NCI-H446 (cell line): ENCODE results near the gene PRXL2B.
"Not testable (repeated sequence)": the region's sequence is repeated elsewhere in the genome, so short reads cannot be mapped to it uniquely, and the experiment has no call there.

Experiments
- DNase-seq, 2 experiments: peaks; one replicate each; lab custom pipeline; 2025; lab: John Stamatoyannopoulos, UW

Gene PRXL2B

GRCh38 chr1:2564006-2564814, 22.4 kb upstream of the PRXL2B start:
- no peak for DNase-seq

DNA sequence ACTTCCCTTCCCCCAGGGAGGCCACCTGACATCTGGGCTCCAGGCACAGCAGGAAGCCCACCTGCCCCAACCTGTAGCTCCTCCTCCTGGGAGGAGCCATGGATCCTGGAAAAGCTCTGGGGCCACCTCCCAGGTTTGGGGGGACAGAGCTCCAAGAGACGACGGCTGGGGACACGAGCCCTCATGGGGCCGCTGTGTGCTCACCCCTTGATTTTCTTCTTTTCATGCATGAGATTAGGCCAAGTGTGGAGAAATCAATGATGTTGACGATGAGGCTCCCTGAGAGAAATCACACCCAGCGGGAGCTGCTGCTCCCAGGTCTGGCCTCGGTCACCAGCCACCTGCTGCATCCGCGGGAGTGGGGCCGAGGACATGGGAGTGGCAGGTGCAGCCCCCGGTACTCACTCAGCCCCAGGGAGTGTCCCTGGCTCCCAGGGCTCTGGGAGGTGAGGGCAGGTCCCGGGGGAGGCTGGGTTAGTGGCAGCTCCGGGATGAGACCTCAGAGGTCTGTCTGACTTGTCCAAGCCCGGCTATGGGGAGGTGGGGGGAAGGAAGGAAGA, 21.7 kb upstream of the PRXL2B start:
- no peak for DNase-seq

GRCh38 chr1:2566101-2567045, 20.2 kb upstream of the PRXL2B start:
- DNase-seq = no peak

GRCh38 chr1:2567083-2567679, 19.4 kb upstream of the PRXL2B start:
- DNase-seq = no peak

- DNase-seq = not testable (repeated sequence)
These were observed 18.3 kb upstream of the PRXL2B start for GRCh38 chr1:2568187-2568816.

DNA sequence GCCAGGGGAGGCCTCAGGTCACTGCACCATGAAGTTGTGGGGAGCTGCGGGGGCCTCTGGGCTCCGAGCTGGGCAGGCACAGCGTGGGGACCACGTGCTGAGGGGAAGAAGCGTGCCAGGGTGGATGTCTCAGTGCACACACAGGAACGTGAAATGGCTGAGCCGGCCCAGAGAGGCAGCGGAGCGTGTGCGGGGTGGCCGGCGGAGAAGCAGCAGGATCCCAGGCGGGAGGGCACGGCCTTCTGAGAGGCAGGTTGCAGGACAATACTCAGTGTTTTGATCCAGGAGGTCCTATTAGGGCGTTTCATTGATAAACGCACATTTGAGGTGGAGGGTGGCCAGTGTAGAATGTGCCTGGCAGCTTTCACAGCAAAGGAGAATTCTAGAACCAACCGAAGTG, 17.5 kb upstream of the PRXL2B start:
- no peak for DNase-seq

DNA sequence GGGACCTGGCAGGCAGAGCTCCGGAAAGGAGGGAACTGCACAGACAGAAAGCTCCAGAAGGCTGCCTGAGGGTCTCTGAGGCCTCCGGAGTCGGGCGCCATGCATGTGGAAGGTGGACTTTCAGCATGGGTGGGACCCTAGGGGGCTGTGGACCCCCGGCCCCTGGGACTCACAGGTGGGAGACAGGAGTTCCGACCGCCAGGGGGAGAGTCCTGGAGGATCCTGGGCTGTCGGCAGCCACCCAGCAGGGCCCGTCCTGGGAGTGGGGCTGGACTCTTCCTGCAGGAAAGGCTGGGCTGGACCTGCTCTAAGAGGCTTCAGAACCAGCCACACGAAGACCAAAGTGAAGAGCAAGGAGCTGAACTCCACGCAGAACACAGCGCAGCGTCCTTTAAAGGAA, 16.9 kb upstream of the PRXL2B start:
- DNase-seq = not testable (repeated sequence)

DNA sequence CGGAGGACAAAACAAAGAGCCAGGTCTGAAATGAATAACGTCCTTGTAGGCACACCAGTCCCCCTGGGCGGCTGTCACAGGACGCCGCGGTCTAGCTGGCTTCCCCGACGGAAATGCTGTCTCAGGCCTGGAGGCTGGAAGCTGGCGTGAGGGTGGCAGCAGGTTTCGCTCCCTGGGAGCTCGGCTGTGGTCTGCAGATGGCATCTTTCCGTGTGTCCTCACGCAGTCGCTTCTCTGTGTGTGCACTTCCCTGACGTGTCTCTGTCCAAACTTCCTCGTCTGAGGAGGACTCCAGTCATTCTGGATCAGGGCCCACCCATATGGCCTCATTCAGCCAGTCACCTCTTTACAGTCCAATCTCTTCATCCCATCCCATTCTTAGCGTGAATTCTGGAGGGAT, 16.2 kb upstream of the PRXL2B start:
- DNase-seq = no peak

DNA sequence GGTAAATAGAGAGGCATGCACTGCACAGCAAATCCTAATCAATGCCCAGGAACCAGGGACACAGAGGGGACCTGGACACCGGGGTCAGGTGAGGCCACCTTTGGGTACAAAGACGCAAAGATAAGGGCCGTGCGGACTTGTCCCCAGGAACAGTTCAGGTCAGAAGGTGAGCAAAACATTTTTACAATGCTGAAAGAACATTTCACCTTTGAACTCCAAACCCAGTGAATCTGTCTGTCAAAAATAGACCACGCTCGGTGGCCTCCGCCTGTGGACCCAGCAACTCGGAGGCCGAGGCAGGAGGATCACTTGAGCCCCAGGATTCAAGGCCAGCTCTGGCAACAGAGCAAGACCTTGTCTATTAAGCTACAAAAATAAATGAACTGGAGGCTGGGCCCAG, 15.2 kb upstream of the PRXL2B start:
- no peak for DNase-seq

DNA sequence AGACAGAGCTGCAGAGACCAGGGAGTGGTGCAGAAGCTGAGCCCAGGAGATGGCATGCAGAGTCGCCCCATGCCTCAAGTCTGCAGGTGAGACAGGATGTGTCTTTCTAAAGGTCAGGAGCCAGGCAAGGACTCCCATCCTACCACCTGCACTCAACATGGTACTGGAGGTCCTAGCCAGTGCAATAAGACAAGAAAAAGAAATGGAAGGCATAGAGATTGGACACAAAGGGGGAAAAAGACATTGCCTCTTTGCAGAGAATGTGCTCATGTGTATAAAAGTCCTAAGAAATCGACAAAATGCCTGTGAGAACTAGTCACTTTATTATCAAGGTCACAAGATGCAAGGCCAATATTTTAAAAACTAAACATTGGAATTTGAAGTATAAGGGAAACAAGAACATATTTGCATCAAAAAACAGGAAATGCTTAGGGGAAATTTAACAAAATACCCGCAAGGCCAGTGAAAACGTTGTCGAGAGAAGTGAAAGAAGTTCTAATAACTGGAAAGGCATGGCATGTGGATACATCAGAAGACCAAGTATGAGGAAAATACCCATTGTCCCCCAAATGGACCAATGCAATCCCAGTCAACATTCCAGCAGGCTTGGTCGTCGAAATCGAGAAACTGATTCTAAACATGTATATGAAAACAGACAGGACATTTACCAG, 13.2 kb upstream of the PRXL2B start:
- DNase-seq = no peak

GRCh38 chr1:2574350-2574749, 12.2 kb upstream of the PRXL2B start:
- no peak for DNase-seq

DNA sequence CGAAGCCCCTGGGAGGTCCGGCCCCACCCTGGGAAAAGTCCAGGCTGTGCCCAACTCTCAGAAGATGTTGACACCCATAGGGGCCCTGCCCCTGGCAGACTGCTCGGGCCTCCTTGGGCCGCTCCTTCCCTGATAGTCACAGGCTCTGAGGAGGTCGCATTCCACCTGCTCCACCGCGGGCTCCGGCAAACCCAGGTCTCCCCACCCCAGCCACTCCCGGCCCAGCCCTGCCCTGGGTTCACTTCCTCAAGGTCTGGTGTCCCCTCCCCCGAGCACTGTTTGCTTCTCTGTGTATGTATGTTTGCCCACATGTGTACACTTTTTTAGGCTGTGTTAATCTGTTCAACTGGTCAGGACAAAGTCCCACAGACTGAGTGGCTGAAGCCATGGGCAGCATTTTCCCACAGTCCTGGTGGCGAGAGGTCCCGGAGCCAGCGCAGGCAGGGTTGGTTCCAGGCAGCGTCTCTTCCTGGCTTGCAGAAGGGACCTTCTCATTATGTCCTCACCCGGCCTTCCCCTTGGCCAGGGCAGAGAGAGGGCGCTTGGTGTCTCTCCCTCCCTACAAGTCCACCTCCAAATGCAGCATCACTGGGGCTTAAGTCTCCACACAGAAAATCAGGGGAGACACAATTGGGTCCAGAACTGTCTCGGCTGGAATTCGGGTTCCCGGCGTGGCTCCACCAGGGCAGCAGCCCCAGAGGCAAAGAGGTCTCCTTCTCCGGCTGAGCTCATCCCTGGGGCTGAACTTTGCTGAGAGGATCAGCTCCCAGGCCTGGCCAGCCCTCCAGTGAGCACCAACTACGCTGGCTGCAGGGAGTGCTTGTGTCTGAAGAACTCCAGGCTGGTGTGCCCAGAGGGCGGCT, 10.5 kb upstream of the PRXL2B start:
- DNase-seq = no peak

- DNase-seq = not testable (repeated sequence)
These were observed 9.0 kb upstream of the PRXL2B start for GRCh38 chr1:2577565-2578075.

GRCh38 chr1:2578758-2579118, 7.8 kb upstream of the PRXL2B start:
- DNase-seq = no peak

DNA sequence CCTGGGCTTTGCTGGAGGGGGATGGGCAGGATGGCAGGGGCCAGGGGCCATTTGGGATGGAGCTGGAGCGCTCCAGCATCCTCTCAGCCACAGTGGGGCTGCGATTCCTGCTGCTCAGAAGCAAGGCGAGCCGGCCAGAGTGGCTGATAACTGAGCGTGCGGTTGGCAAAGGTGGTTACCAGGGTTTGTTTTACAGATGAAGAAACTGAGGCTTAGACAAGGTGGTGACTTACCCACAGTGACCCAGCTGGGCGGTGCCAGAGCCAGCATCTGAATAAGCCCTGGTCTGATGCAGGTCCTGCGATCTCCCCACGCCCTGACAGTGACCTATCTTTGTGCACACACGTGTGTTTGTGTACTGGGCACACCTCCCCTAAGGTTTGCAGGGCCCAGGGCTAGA, 5.9 kb upstream of the PRXL2B start:
- DNase-seq = no peak

GRCh38 chr1:2582391-2582790, 4.2 kb upstream of the PRXL2B start:
- DNase-seq = no peak

DNA sequence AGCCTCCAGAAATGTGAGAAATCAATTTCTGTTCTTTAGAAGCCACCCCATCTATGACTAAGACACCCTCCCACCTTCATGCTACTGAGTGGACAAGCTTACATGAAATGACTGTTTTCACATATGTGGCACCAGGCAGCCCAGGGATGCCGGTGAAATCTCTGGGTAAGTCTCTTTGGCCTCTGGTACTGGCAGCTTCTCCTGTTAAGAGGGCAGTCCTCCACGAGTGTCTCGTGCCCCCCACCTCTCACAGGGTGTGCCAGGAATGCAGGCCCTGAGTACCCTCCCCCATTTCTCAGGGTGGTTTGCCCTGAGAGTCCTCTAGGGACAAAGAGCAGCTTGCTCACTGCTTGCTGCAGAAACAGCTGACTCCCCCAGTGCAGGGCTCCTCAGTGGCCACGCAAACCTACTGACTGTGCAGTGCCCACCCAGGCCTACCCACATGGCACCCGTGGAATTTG, 3.2 kb upstream of the PRXL2B start:
- no peak for DNase-seq

DNA sequence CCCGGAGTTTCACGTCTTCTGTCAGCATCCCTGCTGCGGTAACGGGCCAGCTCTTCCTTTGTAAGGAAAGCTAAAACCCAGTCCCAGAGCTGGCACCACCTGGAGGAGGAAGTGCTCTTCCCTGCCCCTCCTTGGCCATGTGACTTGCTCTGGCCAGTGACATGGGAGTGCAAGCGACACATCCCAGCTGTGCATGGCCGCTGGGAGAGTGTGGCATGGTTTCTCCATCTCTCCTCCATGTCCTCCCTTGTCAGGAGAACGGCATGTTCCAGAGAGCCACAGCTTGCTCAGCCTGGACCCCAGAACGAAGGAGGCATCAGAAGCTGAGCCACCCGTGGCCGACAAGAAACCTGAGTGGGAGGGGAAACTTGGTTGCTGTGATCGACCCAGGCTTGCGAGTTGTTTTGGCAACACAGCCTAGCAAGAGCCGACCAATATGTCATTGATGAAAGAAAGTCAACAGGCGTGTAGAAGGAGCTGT, 2.7 kb upstream of the PRXL2B start:
- no peak for DNase-seq

DNA sequence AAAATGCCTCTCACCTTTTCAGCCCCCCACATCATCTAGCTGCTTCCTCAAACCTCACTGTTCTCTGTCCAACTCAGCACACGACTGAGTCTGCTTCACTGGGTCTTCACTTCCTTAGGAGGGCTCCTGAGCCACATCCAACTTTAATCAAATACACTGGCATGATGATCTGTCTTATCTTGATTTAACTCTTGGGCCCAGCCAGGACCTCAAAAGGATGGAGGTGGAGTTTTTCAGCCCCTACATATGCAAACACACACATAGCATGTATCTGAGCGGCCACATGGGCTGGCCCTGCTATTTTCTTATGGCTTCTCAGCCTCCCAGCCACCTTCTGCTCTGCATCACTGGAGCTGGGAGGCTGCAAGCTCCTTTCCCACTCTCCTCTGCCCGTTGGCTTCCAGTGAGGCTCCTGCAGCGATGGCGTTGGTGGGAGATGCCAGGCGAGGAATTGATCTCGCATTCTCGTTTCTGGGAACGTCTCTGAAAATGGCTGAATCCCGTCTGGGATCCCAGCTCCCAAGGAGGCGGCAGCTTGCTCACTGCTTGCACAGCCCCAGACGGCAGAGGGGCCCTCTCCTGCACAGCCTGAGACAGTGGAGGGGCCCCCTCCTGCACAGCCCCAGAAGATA, 1.8 kb upstream of the PRXL2B start:
- DNase-seq = no peak
